Measurements from ENCODE around the gene ETDB.
"Not testable (repeated sequence)": the region's sequence is repeated elsewhere in the genome, so short reads cannot be mapped to it uniquely, and the experiment has no call there.

DNA sequence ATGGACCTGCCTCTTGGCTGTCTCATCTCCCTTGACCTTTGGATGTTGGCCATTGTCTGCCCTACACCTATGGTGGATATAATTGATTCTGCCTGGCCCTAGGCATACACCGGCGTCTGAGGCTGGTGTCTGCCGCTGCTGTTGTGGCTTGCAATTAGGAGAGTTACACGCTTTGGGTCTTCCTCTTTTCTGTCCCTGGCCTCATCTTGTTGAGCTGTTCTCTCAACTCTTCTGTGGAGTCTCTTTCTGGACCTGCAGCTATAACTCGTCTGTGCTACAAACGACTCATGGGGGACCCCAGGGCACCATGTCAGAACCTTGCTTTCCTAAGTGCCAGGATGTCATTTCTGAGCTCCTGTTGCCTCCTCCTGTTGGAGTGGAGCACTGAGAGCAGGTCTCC lies 5.8 kb upstream of the ETDB start:
- TF ChIP-seq, protein P1, sequence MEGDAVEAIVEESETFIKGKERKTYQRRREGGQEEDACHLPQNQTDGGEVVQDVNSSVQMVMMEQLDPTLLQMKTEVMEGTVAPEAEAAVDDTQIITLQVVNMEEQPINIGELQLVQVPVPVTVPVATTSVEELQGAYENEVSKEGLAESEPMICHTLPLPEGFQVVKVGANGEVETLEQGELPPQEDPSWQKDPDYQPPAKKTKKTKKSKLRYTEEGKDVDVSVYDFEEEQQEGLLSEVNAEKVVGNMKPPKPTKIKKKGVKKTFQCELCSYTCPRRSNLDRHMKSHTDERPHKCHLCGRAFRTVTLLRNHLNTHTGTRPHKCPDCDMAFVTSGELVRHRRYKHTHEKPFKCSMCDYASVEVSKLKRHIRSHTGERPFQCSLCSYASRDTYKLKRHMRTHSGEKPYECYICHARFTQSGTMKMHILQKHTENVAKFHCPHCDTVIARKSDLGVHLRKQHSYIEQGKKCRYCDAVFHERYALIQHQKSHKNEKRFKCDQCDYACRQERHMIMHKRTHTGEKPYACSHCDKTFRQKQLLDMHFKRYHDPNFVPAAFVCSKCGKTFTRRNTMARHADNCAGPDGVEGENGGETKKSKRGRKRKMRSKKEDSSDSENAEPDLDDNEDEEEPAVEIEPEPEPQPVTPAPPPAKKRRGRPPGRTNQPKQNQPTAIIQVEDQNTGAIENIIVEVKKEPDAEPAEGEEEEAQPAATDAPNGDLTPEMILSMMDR (IDR thresholded peaks at IDR 0.05), result not testable (repeated sequence)
- TF ChIP-seq, protein P2, sequence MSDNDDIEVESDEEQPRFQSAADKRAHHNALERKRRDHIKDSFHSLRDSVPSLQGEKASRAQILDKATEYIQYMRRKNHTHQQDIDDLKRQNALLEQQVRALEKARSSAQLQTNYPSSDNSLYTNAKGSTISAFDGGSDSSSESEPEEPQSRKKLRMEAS (CRISPR knock-in tag; IDR thresholded peaks at IDR 0.05), result not testable (repeated sequence)
- TF ChIP-seq ZNF317 (CRISPR knock-in tag; IDR thresholded peaks at IDR 0.05; ENCODE audit: borderline replicate concordance, low read depth); CBFB (CRISPR knock-in tag; IDR thresholded peaks at IDR 0.05; ENCODE audit: low read depth); ZNF423 (CRISPR knock-in tag; IDR thresholded peaks at IDR 0.05); SMAD3 (CRISPR knock-in tag; IDR thresholded peaks at IDR 0.05; ENCODE audit: borderline replicate concordance); JUN (CRISPR knock-in tag; IDR thresholded peaks at IDR 0.05); SP1 (CRISPR knock-in tag; conservative IDR thresholded peaks at IDR 0.05); ZNF671 (CRISPR knock-in tag; IDR thresholded peaks at IDR 0.05); NFYB (CRISPR knock-in tag; conservative IDR thresholded peaks at IDR 0.05; ENCODE audit: low read depth): not testable (repeated sequence)
- TF ChIP-seq, protein P3, sequence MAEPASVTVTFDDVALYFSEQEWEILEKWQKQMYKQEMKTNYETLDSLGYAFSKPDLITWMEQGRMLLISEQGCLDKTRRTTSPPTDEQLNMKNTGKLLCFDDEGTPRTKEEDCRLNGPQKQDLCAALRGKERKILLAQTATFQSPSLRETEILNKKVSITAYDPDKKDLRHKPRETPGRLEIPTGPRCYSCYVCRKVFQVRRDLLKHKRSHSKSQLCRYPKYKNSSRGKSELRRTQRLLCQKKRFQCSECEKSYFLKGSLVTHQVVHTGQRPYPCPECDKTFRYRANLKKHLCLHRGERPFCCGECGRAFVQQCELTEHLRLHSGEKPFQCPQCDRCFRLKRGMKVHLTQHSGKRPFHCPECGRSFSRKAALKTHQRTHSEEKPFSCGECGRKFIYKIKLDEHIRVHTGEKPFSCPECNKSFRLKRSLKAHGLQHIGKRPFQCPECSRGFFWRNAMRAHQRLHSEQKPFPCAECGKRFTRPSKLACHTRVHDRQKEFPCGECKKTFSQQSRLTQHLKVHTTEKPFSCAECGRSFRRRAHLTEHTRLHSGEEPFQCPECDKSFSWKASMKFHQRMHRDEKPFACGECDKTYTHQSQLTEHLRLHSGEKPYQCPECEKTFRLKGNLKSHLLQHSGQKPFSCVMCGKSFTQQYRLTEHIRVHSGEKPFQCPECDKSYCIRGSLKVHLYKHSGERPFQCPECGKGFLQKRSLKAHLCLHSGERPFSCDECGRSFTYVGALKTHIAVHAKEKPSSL (CRISPR knock-in tag; conservative IDR thresholded peaks at IDR 0.05), result not testable (repeated sequence)
- TF ChIP-seq, protein P4, sequence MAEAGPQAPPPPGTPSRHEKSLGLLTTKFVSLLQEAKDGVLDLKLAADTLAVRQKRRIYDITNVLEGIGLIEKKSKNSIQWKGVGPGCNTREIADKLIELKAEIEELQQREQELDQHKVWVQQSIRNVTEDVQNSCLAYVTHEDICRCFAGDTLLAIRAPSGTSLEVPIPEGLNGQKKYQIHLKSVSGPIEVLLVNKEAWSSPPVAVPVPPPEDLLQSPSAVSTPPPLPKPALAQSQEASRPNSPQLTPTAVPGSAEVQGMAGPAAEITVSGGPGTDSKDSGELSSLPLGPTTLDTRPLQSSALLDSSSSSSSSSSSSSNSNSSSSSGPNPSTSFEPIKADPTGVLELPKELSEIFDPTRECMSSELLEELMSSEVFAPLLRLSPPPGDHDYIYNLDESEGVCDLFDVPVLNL (CRISPR knock-in tag; IDR thresholded peaks at IDR 0.05; ENCODE audit: borderline replicate concordance, low read depth), result not testable (repeated sequence)
- TF ChIP-seq, protein P5, sequence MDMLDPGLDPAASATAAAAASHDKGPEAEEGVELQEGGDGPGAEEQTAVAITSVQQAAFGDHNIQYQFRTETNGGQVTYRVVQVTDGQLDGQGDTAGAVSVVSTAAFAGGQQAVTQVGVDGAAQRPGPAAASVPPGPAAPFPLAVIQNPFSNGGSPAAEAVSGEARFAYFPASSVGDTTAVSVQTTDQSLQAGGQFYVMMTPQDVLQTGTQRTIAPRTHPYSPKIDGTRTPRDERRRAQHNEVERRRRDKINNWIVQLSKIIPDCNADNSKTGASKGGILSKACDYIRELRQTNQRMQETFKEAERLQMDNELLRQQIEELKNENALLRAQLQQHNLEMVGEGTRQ (CRISPR knock-in tag; IDR thresholded peaks at IDR 0.05), result not testable (repeated sequence)
